GM21717 (cell line): Measurements from ENCODE around the gene SLC22A17.
"Not testable (repeated sequence)": the region's sequence is repeated elsewhere in the genome, so short reads cannot be mapped to it uniquely, and the experiment has no call there.

ENCODE experiments used
- ATAC-seq: cut with Tn5 transposase; IDR thresholded peaks from one replicate; pipeline ENCODE4 v1.9.1; 2021; ENCODE audit warnings: mild to moderate bottlenecking, moderate library complexity; ENCODE audit not compliant: unreplicated experiment

The SLC22A17 gene

GRCh38 chr14:23352506-23353432, at the start of gene SLC22A17:
Gene SLC22A17 (minus strand): TSS chr14:23352887.
- ATAC-seq = no peak

- ATAC-seq = no peak
Observed at GRCh38 chr14:23401291-23401690, 48.6 kb upstream of the SLC22A17 start.

GRCh38 chr14:23400496-23401149, 47.9 kb upstream of the SLC22A17 start:
- ATAC-seq = not testable (repeated sequence)

GRCh38 chr14:23399591-23399990, 46.9 kb upstream of the SLC22A17 start:
- no peak for ATAC-seq

GRCh38 chr14:23399136-23399535, 46.4 kb upstream of the SLC22A17 start:
- no peak for ATAC-seq

GRCh38 chr14:23398348-23398747, 45.7 kb upstream of the SLC22A17 start:
- ATAC-seq = no peak

- ATAC-seq = no peak
Observed at GRCh38 chr14:23396781-23397407, 44.2 kb upstream of the SLC22A17 start.

- ATAC-seq = no peak
Observed at GRCh38 chr14:23396126-23396525, 43.4 kb upstream of the SLC22A17 start.

GRCh38 chr14:23392613-23393012, 39.9 kb upstream of the SLC22A17 start:
- no peak for ATAC-seq

GRCh38 chr14:23389871-23390270, 37.2 kb upstream of the SLC22A17 start:
- ATAC-seq = not testable (repeated sequence)

GRCh38 chr14:23389396-23389795, 36.7 kb upstream of the SLC22A17 start:
- no peak for ATAC-seq

GRCh38 chr14:23388996-23389395, 36.3 kb upstream of the SLC22A17 start:
- ATAC-seq = no peak

GRCh38 chr14:23387916-23388882, 35.5 kb upstream of the SLC22A17 start:
- ATAC-seq = no peak

GRCh38 chr14:23386999-23387398, 34.3 kb upstream of the SLC22A17 start:
- ATAC-seq = no peak

GRCh38 chr14:23386266-23386657, 33.6 kb upstream of the SLC22A17 start:
- ATAC-seq = not testable (repeated sequence)

GRCh38 chr14:23385642-23386265, 33.1 kb upstream of the SLC22A17 start:
- no peak for ATAC-seq

- no peak for ATAC-seq
Observed at GRCh38 chr14:23385244-23385641, 32.6 kb upstream of the SLC22A17 start.

GRCh38 chr14:23384364-23385080, 31.8 kb upstream of the SLC22A17 start:
- ATAC-seq = no peak

- ATAC-seq = no peak
Observed at GRCh38 chr14:23382731-23383440, 30.2 kb upstream of the SLC22A17 start.
